DOHH2 (cell line): ENCODE results near the gene RPH3AL.
"Not testable (repeated sequence)": the region's sequence is repeated elsewhere in the genome, so short reads cannot be mapped to it uniquely, and the experiment has no call there.

Source experiments
- H3F3A ChIP-seq: fragments of 200-600 bp; sonication (generic), shearing (Covaris generic); 2 replicates; pipeline ENCODE4 v1.6.0; 2016; ENCODE audit warnings: antibody characterized with exemption, mild to moderate bottlenecking; ENCODE audit not compliant: control insufficient read depth, insufficient read depth
- H3K27ac ChIP-seq: fragments of 200-600 bp; sonication (generic); 2 replicates; pipeline ENCODE4 v1.5.1; 2014; ENCODE audit warnings: low read depth, mild to moderate bottlenecking, low read length, moderate library complexity
- H3K27me3 ChIP-seq: fragments of 200-600 bp; sonication (generic); 2 replicates; pipeline ENCODE4 v1.6.1; 2014; ENCODE audit warnings: mild to moderate bottlenecking, low read length, mixed read lengths; ENCODE audit not compliant: control insufficient read depth
- H3K36me3 ChIP-seq: fragments of 200-600 bp; sonication (generic); 2 replicates; pipeline ENCODE4 v1.6.1; 2014; ENCODE audit warnings: mild to moderate bottlenecking, low read length, moderate library complexity, mixed read lengths; ENCODE audit not compliant: control insufficient read depth
- H3K4me1 ChIP-seq: fragments of 200-600 bp; sonication (generic); 2 replicates; pipeline ENCODE4 v1.6.1; 2014; ENCODE audit warnings: mild to moderate bottlenecking, low read length, mixed read lengths; ENCODE audit not compliant: control insufficient read depth
- H3K4me2 ChIP-seq: fragments of 200-600 bp; sonication (generic); 2 replicates; pipeline ENCODE4 v1.6.0; 2014; ENCODE audit warnings: mild to moderate bottlenecking, low read length, moderate library complexity
- H3K4me3 ChIP-seq: fragments of 200-600 bp; sonication (generic); 2 replicates; pipeline ENCODE4 v1.5.1; 2014; ENCODE audit warnings: mild to moderate bottlenecking, low read length, mixed read lengths
- H3K79me2 ChIP-seq: fragments of 200-600 bp; sonication (generic); 2 replicates; pipeline ENCODE4 v1.6.1; 2014; ENCODE audit warnings: mild to moderate bottlenecking, low read length, mixed read lengths; ENCODE audit not compliant: control insufficient read depth
- H3K9me2 ChIP-seq: fragments of 200-600 bp; sonication (generic); replicated peaks from 2 replicates; pipeline ENCODE4 v1.6.1; 2014; ENCODE audit warnings: mild to moderate bottlenecking, low read length, mixed read lengths; ENCODE audit not compliant: control insufficient read depth
- H3K9me3 ChIP-seq: fragments of 200-600 bp; sonication (generic); 2 replicates; pipeline ENCODE4 v1.6.1; 2014; ENCODE audit warnings: antibody characterized with exemption, low read length, mixed read lengths; ENCODE audit not compliant: control insufficient read depth, insufficient read depth
- H4K20me1 ChIP-seq: fragments of 200-600 bp; sonication (generic); 2 replicates; pipeline ENCODE4 v1.6.0; 2014; ENCODE audit warnings: low read depth, mild to moderate bottlenecking, antibody characterized with exemption, low read length, moderate library complexity; ENCODE audit not compliant: control insufficient read depth, insufficient read depth
- CTCF ChIP-seq: fragments of 200-600 bp; sonication (generic); IDR thresholded peaks from one replicate; pipeline ENCODE4 v1.5.1; 2014; ENCODE audit warnings: antibody characterized with exemption, mild to moderate bottlenecking, low read depth, low read length; ENCODE audit not compliant: poor library complexity, severe bottlenecking
- EZH2phosphoT487 ChIP-seq: fragments of 200-600 bp; sonication (generic); IDR thresholded peaks from 2 replicates; pipeline ENCODE4 v1.6.1; 2017; ENCODE audit warnings: borderline replicate concordance, mild to moderate bottlenecking, antibody characterized with exemption, low read length, moderate library complexity, mixed read lengths

RPH3AL gene

GRCh38 chr17:208429-208828 is 144.2 kb downstream of the RPH3AL start:
- H3K36me3 ChIP-seq = 0 out of 2 replicates have a peak, but pooled peaks cover 4% of the 10 kb centered on the region
- H3K4me1 ChIP-seq = no peaks in the 10 kb centered on the region
- H3K27me3 ChIP-seq = no peaks in the 10 kb centered on the region
- no peaks in the 10 kb centered on the region for H3F3A ChIP-seq
- no peaks in the 10 kb centered on the region for H3K9me2 ChIP-seq
- no peaks in the 10 kb centered on the region; the same call in 1 of the 2 replicates for H3K9me3 ChIP-seq
- TF ChIP-seq CTCF = no peak
- no peak for TF ChIP-seq EZH2phosphoT487
- no peak overlapping the region for H3K27ac ChIP-seq
- no peak overlapping the region for H3K4me2 ChIP-seq
- no peaks in the 10 kb centered on the region for H4K20me1 ChIP-seq
- H3K79me2 ChIP-seq = no peaks in the 10 kb centered on the region
- no peak overlapping the region for H3K4me3 ChIP-seq

GRCh38 chr17:207775-208174 is 144.8 kb downstream of the RPH3AL start:
- Histone ChIP-seq H3K36me3 (0 out of 2 replicates have a peak, but pooled peaks cover 4% of the 10 kb centered on the region), H3K9me2 (no peaks in the 10 kb centered on the region), H3F3A (no peaks in the 10 kb centered on the region), H3K4me3 (no peak overlapping the region), H3K79me2 (no peaks in the 10 kb centered on the region), H4K20me1 (no peaks in the 10 kb centered on the region), H3K4me2 (no peak overlapping the region), H3K27me3 (no peaks in the 10 kb centered on the region), H3K27ac (no peak overlapping the region), H3K9me3 (no peaks in the 10 kb centered on the region; the same call in 1 of the 2 replicates), H3K4me1 (no peaks in the 10 kb centered on the region)
- no peak for TF ChIP-seq EZH2phosphoT487
- no peak for TF ChIP-seq CTCF

GRCh38 chr17:206941-207560 is 145.6 kb downstream of the RPH3AL start:
- no peaks in the 10 kb centered on the region; the same call in 1 of the 2 replicates for H3K9me3 ChIP-seq
- no peaks in the 10 kb centered on the region for H4K20me1 ChIP-seq
- H3F3A ChIP-seq = no peaks in the 10 kb centered on the region
- H3K9me2 ChIP-seq = no peaks in the 10 kb centered on the region
- no peak overlapping the region for H3K4me3 ChIP-seq
- no peaks in the 10 kb centered on the region for H3K79me2 ChIP-seq
- 0 out of 2 replicates have a peak, but pooled peaks cover 4% of the 10 kb centered on the region for H3K36me3 ChIP-seq
- no peak overlapping the region for H3K27ac ChIP-seq
- H3K4me1 ChIP-seq = no peaks in the 10 kb centered on the region
- no peaks in the 10 kb centered on the region for H3K27me3 ChIP-seq
- no peak overlapping the region for H3K4me2 ChIP-seq
- TF ChIP-seq CTCF (no peak), EZH2phosphoT487 (no peak)

- H3K27ac ChIP-seq, H3K4me1 ChIP-seq, H3K9me3 ChIP-seq, H3K79me2 ChIP-seq, H3K9me2 ChIP-seq, H3K4me2 ChIP-seq, H4K20me1 ChIP-seq, H3K27me3 ChIP-seq, H3F3A ChIP-seq, H3K36me3 ChIP-seq, H3K4me3 ChIP-seq: not testable (repeated sequence)
These were observed 146.1 kb downstream of the RPH3AL start for GRCh38 chr17:206484-206883.
